ENCODE measurements around the gene GMDS. TPM values are rescaled to one million over a fixed set of nuclear protein-coding genes. Genes with fewer than 3 reads are reported as not detected.

GMDS gene
- total and polyA plus RNA-seq, 2 of the 13 experiments (the other 11 are each of a cell fraction or from before 2014, with no cell fraction given): 64.4 to 112 TPM

- BruUV-seq (replicated peaks): no TSS peak
- no peak for ATAC-seq
- Histone ChIP-seq H3K27ac (ENCODE audit: extremely low read length, insufficient read depth, low read length) (no peak overlapping the region), H3K9me3 (ENCODE audit: low read length) (no peaks in the 10 kb centered on the region), H3K4me1 (ENCODE audit: insufficient read depth, low read length) (no peaks in the 10 kb centered on the region), H3K79me2 (ENCODE audit: insufficient read depth, low read length) (no peaks in the 10 kb centered on the region), H4K20me1 (ENCODE audit: insufficient read depth, low read length) (no peaks in the 10 kb centered on the region; the same call in 1 of the 2 replicates), H3K4me3 (replicated peaks in 1 of 3; ENCODE audit: insufficient read depth in 1 of 3, low read depth in 2 of 3, low read length in 3 of 3) (no peak overlapping the region), H3K4me2 (ENCODE audit: low read depth, low read length) (no peak overlapping the region), H2AFZ (ENCODE audit: low read length) (no peak overlapping the region), H3K27me3 (ENCODE audit: control insufficient read depth in 1 of 2, insufficient read depth in 2 of 2, low read length in 2 of 2) (no peaks in the 10 kb centered on the region), H3K36me3 (replicated peaks in 1 of 2; ENCODE audit: control insufficient read depth in 1 of 2, insufficient read depth in 2 of 2, low read length in 2 of 2) (peaks cover 2 to 45% of the 10 kb centered on the region in 2 experiments; a peak in 4 of 5 replicates), H3K9ac (ENCODE audit: insufficient read depth, low read depth, low read length) (no peak overlapping the region)
- no peak for DNase-seq (ENCODE audit: low spot score)
- intact Hi-C loops (cut with micrococcal nuclease; ENCODE audit: unreplicated experiment) (no loop called here), in situ Hi-C loops (cut with HindIII; ENCODE audit: extremely low pct_ligation_motif_present, low pct_unique_long_range_greater_than_20kb) (no loop called here)
- ChIA-PET POLR2A (no interaction called here), CTCF (ENCODE audit: low intra/inter-chr PET ratio, low total read pairs) (no interaction called here)
- 93% methylated on average over 6 of the region's 9 CpGs for WGBS (ENCODE audit: low lambda C conversion rate)
- FAIRE-seq: no peak
- TF ChIP-seq GTF3A (CRISPR knock-in tag; conservative IDR thresholded peaks at IDR 0.05) (no peak), ZFP36L2 (CRISPR knock-in tag; IDR thresholded peaks at IDR 0.05) (no peak), GATAD1 (CRISPR knock-in tag; IDR thresholded peaks at IDR 0.05) (no peak), ZNF816 (CRISPR knock-in tag; IDR thresholded peaks at IDR 0.05; ENCODE audit: borderline replicate concordance) (no peak), CHD2 (IDR thresholded peaks at IDR 0.05; ENCODE audit: low read depth, low read length) (no peak), THAP9 (CRISPR knock-in tag; IDR thresholded peaks at IDR 0.05; ENCODE audit: borderline replicate concordance) (no peak), SRF (IDR thresholded peaks at IDR 0.05; ENCODE audit: low read depth, low read length) (no peak), TOPORS (CRISPR knock-in tag; IDR thresholded peaks at IDR 0.05) (no peak)
- TF ChIP-seq, protein P1, sequence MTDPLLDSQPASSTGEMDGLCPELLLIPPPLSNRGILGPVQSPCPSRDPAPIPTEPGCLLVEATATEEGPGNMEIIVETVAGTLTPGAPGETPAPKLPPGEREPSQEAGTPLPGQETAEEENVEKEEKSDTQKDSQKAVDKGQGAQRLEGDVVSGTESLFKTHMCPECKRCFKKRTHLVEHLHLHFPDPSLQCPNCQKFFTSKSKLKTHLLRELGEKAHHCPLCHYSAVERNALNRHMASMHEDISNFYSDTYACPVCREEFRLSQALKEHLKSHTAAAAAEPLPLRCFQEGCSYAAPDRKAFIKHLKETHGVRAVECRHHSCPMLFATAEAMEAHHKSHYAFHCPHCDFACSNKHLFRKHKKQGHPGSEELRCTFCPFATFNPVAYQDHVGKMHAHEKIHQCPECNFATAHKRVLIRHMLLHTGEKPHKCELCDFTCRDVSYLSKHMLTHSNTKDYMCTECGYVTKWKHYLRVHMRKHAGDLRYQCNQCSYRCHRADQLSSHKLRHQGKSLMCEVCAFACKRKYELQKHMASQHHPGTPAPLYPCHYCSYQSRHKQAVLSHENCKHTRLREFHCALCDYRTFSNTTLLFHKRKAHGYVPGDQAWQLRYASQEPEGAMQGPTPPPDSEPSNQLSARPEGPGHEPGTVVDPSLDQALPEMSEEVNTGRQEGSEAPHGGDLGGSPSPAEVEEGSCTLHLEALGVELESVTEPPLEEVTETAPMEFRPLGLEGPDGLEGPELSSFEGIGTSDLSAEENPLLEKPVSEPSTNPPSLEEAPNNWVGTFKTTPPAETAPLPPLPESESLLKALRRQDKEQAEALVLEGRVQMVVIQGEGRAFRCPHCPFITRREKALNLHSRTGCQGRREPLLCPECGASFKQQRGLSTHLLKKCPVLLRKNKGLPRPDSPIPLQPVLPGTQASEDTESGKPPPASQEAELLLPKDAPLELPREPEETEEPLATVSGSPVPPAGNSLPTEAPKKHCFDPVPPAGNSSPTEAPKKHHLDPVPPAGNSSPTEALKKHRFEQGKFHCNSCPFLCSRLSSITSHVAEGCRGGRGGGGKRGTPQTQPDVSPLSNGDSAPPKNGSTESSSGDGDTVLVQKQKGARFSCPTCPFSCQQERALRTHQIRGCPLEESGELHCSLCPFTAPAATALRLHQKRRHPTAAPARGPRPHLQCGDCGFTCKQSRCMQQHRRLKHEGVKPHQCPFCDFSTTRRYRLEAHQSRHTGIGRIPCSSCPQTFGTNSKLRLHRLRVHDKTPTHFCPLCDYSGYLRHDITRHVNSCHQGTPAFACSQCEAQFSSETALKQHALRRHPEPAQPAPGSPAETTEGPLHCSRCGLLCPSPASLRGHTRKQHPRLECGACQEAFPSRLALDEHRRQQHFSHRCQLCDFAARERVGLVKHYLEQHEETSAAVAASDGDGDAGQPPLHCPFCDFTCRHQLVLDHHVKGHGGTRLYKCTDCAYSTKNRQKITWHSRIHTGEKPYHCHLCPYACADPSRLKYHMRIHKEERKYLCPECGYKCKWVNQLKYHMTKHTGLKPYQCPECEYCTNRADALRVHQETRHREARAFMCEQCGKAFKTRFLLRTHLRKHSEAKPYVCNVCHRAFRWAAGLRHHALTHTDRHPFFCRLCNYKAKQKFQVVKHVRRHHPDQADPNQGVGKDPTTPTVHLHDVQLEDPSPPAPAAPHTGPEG (CRISPR knock-in tag; IDR thresholded peaks at IDR 0.05): no peak
- TF ChIP-seq, protein P2, sequence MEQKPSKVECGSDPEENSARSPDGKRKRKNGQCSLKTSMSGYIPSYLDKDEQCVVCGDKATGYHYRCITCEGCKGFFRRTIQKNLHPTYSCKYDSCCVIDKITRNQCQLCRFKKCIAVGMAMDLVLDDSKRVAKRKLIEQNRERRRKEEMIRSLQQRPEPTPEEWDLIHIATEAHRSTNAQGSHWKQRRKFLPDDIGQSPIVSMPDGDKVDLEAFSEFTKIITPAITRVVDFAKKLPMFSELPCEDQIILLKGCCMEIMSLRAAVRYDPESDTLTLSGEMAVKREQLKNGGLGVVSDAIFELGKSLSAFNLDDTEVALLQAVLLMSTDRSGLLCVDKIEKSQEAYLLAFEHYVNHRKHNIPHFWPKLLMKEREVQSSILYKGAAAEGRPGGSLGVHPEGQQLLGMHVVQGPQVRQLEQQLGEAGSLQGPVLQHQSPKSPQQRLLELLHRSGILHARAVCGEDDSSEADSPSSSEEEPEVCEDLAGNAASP (CRISPR knock-in tag; IDR thresholded peaks at IDR 0.05; ENCODE audit: borderline replicate concordance): no peak
- TF ChIP-seq, protein P3, sequence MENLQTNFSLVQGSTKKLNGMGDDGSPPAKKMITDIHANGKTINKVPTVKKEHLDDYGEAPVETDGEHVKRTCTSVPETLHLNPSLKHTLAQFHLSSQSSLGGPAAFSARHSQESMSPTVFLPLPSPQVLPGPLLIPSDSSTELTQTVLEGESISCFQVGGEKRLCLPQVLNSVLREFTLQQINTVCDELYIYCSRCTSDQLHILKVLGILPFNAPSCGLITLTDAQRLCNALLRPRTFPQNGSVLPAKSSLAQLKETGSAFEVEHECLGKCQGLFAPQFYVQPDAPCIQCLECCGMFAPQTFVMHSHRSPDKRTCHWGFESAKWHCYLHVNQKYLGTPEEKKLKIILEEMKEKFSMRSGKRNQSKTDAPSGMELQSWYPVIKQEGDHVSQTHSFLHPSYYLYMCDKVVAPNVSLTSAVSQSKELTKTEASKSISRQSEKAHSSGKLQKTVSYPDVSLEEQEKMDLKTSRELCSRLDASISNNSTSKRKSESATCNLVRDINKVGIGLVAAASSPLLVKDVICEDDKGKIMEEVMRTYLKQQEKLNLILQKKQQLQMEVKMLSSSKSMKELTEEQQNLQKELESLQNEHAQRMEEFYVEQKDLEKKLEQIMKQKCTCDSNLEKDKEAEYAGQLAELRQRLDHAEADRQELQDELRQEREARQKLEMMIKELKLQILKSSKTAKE (CRISPR knock-in tag; IDR thresholded peaks at IDR 0.05; ENCODE audit: borderline replicate concordance): no peak
Observed at GRCh38 chr6:1639430-1639829, 606.0 kb downstream of the GMDS start.
